Measurements from ENCODE around the gene NEFH.

DNA sequence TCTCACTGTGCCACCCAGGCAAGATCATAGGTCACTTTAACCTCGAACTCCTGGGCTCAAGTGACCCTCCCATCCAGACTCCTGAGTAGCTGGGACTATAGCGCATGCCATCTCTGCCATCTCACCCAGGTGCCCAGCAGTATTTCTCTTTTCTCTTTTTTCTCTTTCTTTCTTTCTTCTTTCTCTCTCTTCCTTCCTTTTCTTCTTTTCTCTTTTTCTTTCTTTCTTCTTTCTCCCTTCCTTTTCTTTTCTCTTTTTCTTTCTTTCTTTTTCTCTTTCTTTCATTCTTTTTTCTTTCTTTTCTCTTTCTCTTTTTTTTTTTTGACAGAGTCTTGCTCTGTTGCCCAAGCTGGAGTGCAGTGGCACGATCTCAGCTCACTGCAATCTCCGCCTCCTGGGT is 28.2 kb upstream of the NEFH start:
- no peak for TF ChIP-seq BACH2 (CRISPR knock-in tag; IDR thresholded peaks at IDR 0.05; ENCODE audit: borderline replicate concordance)
- TF ChIP-seq, protein P1, sequence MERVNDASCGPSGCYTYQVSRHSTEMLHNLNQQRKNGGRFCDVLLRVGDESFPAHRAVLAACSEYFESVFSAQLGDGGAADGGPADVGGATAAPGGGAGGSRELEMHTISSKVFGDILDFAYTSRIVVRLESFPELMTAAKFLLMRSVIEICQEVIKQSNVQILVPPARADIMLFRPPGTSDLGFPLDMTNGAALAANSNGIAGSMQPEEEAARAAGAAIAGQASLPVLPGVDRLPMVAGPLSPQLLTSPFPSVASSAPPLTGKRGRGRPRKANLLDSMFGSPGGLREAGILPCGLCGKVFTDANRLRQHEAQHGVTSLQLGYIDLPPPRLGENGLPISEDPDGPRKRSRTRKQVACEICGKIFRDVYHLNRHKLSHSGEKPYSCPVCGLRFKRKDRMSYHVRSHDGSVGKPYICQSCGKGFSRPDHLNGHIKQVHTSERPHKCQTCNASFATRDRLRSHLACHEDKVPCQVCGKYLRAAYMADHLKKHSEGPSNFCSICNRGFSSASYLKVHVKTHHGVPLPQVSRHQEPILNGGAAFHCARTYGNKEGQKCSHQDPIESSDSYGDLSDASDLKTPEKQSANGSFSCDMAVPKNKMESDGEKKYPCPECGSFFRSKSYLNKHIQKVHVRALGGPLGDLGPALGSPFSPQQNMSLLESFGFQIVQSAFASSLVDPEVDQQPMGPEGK (CRISPR knock-in tag; IDR thresholded peaks at IDR 0.05; ENCODE audit: borderline replicate concordance) = no peak
- TF ChIP-seq ZFP3 (CRISPR knock-in tag; IDR thresholded peaks at IDR 0.05) = no peak
- TF ChIP-seq, protein P2, sequence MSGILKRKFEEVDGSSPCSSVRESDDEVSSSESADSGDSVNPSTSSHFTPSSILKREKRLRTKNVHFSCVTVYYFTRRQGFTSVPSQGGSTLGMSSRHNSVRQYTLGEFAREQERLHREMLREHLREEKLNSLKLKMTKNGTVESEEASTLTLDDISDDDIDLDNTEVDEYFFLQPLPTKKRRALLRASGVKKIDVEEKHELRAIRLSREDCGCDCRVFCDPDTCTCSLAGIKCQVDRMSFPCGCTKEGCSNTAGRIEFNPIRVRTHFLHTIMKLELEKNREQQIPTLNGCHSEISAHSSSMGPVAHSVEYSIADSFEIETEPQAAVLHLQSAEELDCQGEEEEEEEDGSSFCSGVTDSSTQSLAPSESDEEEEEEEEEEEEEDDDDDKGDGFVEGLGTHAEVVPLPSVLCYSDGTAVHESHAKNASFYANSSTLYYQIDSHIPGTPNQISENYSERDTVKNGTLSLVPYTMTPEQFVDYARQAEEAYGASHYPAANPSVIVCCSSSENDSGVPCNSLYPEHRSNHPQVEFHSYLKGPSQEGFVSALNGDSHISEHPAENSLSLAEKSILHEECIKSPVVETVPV (CRISPR knock-in tag; IDR thresholded peaks at IDR 0.05) = no peak
- no peak for TF ChIP-seq SNAI2 (CRISPR knock-in tag; IDR thresholded peaks at IDR 0.05)
- TF ChIP-seq ZFP30 (CRISPR knock-in tag; IDR thresholded peaks at IDR 0.05) = no peak
- TF ChIP-seq TOX (CRISPR knock-in tag; IDR thresholded peaks at IDR 0.05; ENCODE audit: borderline replicate concordance) = no peak
- no peak for TF ChIP-seq OSR1 (CRISPR knock-in tag; IDR thresholded peaks at IDR 0.05)
- TF ChIP-seq PPARA (CRISPR knock-in tag; IDR thresholded peaks at IDR 0.05; ENCODE audit: borderline replicate concordance) = no peak
- TF ChIP-seq GLIS3 (CRISPR knock-in tag; IDR thresholded peaks at IDR 0.05) = no peak
- no peak for TF ChIP-seq ARNTL (CRISPR knock-in tag; IDR thresholded peaks at IDR 0.05; ENCODE audit: borderline replicate concordance, low read depth)
- TF ChIP-seq ZNF565 (CRISPR knock-in tag; conservative IDR thresholded peaks at IDR 0.05; ENCODE audit: low read depth) = no peak
- no peak for TF ChIP-seq RARB (CRISPR knock-in tag; IDR thresholded peaks at IDR 0.05)

Measured in SK-N-SH treated with all-trans-retinoic acid at 6 μM for 48 hours (cell line).